Esophagus squamous epithelium (tissue), 4 donors: ENCODE data around the gene DHX15.

Experiments used
- CTCF ChIP-seq, 6 experiments: fragments of 450-650 bp in 4 of 6; fragments of 200-600 bp in 2 of 6; sonication (generic) in 2 of 6; IDR thresholded peaks; one replicate each; pipeline ENCODE4 v1.5.1; 2016 to 2019; ENCODE audit warnings: antibody characterized with exemption in 6 of 6, mild to moderate bottlenecking in 4 of 6, moderate library complexity in 4 of 6
- POLR2A ChIP-seq, 4 donors: fragments of 450-650 bp; IDR thresholded peaks; one replicate each; pipeline ENCODE4 v1.6.1; 2017; ENCODE audit warnings: antibody characterized with exemption in 4 of 4, mild to moderate bottlenecking in 4 of 4, moderate library complexity in 3 of 4

GRCh38 chr4:24588216-24588954 lies 4.0 kb upstream of the DHX15 start:
- TF ChIP-seq CTCF (IDR thresholded peaks at IDR 0.05) (no peak), POLR2A (IDR thresholded peaks at IDR 0.05) (no peak)
